Kidney (tissue), 14 donors: ENCODE measurements around the gene KLHL29. TPM values are rescaled to one million over a fixed set of nuclear protein-coding genes. Genes with fewer than 3 reads are reported as not detected.

Experiments used
- DNase-seq, 5 donors: peaks; one replicate each; pipeline ENCODE4 v3.0.0-alpha.2; 2013 to 2020
- FAIRE-seq: peaks from 2 replicates; lab custom pipeline; 2012; peaks lifted over from hg19 to GRCh38; lab: Jason Lieb, UNC
- H3K27ac ChIP-seq, 2 donors: one replicate each; pipeline ENCODE4 v1.7.0; 2013; ENCODE audit warnings: low read depth in 2 of 2, low read length in 2 of 2, inconsistent platforms in 1 of 2
- H3K27me3 ChIP-seq: one replicate; pipeline ENCODE4 v1.7.1; 2013; ENCODE audit warnings: low read length, inconsistent platforms; ENCODE audit not compliant: control insufficient read depth, insufficient read depth
- H3K36me3 ChIP-seq, 3 donors: one replicate each; pipeline versions ENCODE4 v1.7.0 to v1.7.1; 2013; ENCODE audit warnings: low read length in 3 of 3, control low read depth in 1 of 3, inconsistent platforms in 1 of 3; ENCODE audit not compliant: insufficient read depth in 3 of 3, control insufficient read depth in 2 of 3
- H3K4me1 ChIP-seq, 3 donors: one replicate each; pipeline versions ENCODE4 v1.7.0 to v1.7.1; 2013; ENCODE audit warnings: low read length in 3 of 3, inconsistent platforms in 1 of 3, low read depth in 1 of 3; ENCODE audit not compliant: control insufficient read depth in 2 of 3, insufficient read depth in 2 of 3
- H3K4me3 ChIP-seq, 3 donors: one replicate each; pipeline versions ENCODE4 v1.7.0 to v1.8.1; 2013; ENCODE audit warnings: low read length in 3 of 3, control low read depth in 1 of 3, inconsistent platforms in 1 of 3
- H3K9ac ChIP-seq, 3 donors: one replicate each; pipeline versions ENCODE4 v1.7.0 to v1.7.1; 2013; ENCODE audit warnings: low read length in 3 of 3, control low read depth in 1 of 3, inconsistent platforms in 1 of 3
- H3K9me3 ChIP-seq, 3 donors: one replicate each; pipeline versions ENCODE4 v1.7.0 to v1.7.1; 2013; ENCODE audit warnings: low read length in 3 of 3, control low read depth in 1 of 3, inconsistent platforms in 1 of 3; ENCODE audit not compliant: control insufficient read depth in 2 of 3, insufficient read depth in 1 of 3
- intact Hi-C: fragments of 100-400 bp; cut with DNase I; formaldehyde crosslinking; loops from one replicate; pipeline ENCODE4 v1.11.1; 2022
- polyA plus RNA-seq: library from polyadenylated mRNA; stranded (reverse); fragments of 350-450 nt; fragmentation: Illumina TruSeq; extraction: RNeasy Lipid Tissue Mini Kit (QIAGEN cat#74804); gene quantifications from one replicate; pipeline ENCODE4 v1.2.3, GENCODE V29; 2014; ENCODE audit warnings: low read depth, low replicate concordance; ENCODE audit not compliant: insufficient read depth
- total RNA-seq: library from RNA; stranded (reverse); fragmentation: NEBNext Ultra II Directional; extraction: Animal tissue kit (Norgen Biotek cat#: 25700); gene quantifications from one replicate; pipeline ENCODE4 v1.2.1, GENCODE V29; 2021
- TF ChIP-seq, protein P1 (sequence below): IDR thresholded peaks from 3 replicates; pipeline ENCODE4 v1.5.1; 2012; ENCODE audit warnings: mild to moderate bottlenecking, moderate library complexity, borderline replicate concordance; ENCODE audit not compliant: insufficient read depth; ENCODE audit errors: extremely low read depth
- donor health status: control.
- donor health status: control.
- donor health status: control.
- donor health status: control.
- donor health status: control.
- donor health status: DM: yes; HTN: yes; CAD: no.
- donor health status: Normal renal cell carcinoma (clear cell type).

KLHL29 gene
- total and polyA plus RNA-seq, 2 donors from 2014 or later: 1.5 to 10.5 TPM

DNA sequence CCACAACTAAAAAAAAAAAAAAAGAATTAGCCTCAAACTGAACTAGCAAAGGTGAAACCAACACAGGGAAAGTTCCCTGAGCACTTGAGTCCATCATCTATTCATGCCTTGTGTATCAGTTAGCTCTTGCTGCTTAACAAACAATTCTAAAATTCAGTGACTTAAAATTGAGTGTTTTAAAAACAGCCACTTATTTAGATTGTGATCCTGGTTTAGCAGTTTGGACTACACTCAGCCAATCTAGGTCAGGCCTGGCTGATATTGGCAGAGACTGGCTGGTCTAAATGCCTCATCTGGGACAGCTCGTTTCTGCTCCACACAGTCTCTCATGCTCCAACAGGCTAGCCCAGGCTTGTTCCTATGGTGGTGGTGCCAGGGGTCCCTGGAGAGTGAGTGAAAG, 294.1 kb downstream of the KLHL29 start:
- FAIRE-seq (no peak), DNase-seq (no peak)
- TF ChIP-seq, protein P1, sequence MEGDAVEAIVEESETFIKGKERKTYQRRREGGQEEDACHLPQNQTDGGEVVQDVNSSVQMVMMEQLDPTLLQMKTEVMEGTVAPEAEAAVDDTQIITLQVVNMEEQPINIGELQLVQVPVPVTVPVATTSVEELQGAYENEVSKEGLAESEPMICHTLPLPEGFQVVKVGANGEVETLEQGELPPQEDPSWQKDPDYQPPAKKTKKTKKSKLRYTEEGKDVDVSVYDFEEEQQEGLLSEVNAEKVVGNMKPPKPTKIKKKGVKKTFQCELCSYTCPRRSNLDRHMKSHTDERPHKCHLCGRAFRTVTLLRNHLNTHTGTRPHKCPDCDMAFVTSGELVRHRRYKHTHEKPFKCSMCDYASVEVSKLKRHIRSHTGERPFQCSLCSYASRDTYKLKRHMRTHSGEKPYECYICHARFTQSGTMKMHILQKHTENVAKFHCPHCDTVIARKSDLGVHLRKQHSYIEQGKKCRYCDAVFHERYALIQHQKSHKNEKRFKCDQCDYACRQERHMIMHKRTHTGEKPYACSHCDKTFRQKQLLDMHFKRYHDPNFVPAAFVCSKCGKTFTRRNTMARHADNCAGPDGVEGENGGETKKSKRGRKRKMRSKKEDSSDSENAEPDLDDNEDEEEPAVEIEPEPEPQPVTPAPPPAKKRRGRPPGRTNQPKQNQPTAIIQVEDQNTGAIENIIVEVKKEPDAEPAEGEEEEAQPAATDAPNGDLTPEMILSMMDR: no peak
- H3K4me3 ChIP-seq: no peak overlapping the region
- H3K4me1 ChIP-seq: no peaks in the 10 kb centered on the region
- H3K9me3 ChIP-seq: no peaks in the 10 kb centered on the region
- H3K36me3 ChIP-seq: no peaks in the 10 kb centered on the region
- H3K27me3 ChIP-seq: no peaks in the 10 kb centered on the region
- no peak overlapping the region for H3K27ac ChIP-seq
- intact Hi-C loops: no loop called here
- no peak overlapping the region for H3K9ac ChIP-seq

DNA sequence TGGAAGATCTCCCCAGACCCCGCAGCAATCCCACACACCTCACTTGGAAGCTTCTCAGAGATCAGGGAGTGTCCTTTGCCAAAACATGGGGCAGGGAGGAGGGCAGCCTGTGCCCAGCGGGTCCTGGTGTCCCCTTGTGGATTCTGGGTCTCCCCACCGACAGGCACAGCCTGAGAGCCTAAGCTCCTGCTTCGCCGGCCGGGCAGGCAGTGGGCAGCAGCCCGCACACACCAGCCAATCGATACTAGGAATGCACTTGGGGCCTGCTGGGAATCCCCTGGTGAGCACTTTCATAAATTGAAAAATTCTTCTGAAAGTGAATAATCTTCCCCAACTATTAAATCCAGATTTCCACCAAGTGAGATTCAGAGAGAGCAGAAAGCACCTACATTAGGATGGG, 296.0 kb downstream of the KLHL29 start:
- intact Hi-C loops: no loop called here
- H3K4me3 ChIP-seq: no peak overlapping the region
- FAIRE-seq: no peak

DNA sequence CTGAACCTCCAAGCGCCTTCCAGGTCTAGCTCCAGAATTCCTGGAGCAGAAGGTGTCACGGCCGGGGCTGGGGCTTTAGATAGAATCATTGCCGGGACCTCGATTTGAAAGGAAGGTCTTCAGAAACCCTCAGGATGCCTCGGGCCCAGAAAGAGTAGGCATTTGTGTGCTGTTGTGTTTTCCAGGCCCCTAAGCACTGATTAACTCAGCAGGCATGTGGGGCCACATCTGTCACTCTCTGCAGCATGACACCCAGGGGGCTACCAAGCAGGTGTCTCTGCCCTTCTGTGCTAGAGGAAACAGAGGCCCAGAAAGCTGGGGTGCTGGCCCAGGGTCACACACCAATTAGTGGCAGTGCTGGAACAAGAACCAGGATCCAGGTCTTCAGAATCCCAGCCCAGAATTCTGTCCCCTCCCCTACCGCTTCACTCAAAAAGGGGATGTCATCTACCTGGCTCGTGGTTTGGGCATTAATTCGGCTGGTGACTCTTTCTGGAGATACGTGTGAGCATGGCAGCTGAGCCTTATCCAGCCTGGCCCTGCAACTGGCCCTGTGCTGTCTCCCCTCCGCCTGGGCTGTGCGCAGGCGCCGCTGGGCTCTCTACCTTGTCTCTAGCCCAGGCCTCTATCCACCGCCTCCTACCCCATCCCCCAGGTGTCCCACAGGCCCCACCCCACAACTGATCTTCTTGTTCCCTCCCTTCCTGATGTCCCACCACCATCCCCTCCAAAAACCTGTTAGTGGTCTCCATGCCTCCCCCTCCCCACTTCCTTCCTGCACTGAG, 296.6 kb downstream of the KLHL29 start:
- Histone ChIP-seq H3K36me3 (no peaks in the 10 kb centered on the region), H3K27me3 (no peaks in the 10 kb centered on the region), H3K27ac (no peak overlapping the region), H3K4me3 (no peak overlapping the region), H3K9ac (no peak overlapping the region), H3K9me3 (no peaks in the 10 kb centered on the region), H3K4me1 (no peaks in the 10 kb centered on the region)
- intact Hi-C loops: no loop called here
- TF ChIP-seq, protein P1: no peak
- DNase-seq (no peak), FAIRE-seq (no peak)

More for the DNA sequence above, 296.0 kb downstream of the KLHL29 start:
- Histone ChIP-seq H3K9ac (no peak overlapping the region), H3K27ac (no peak overlapping the region), H3K36me3 (no peaks in the 10 kb centered on the region), H3K9me3 (no peaks in the 10 kb centered on the region), H3K4me1 (no peaks in the 10 kb centered on the region), H3K27me3 (no peaks in the 10 kb centered on the region)
- no peak for DNase-seq
- TF ChIP-seq, protein P1: no peak
